ENCODE results near the gene EIF5A. TPM values are rescaled to one million over a fixed set of nuclear protein-coding genes. Genes with fewer than 3 reads are reported as not detected.
A peak's percentile ranks its signal among the peaks of the same experiment; 100 is the strongest.

Gene EIF5A
- total and polyA plus RNA-seq, 4 donors = 179 to 506 (median 302) TPM

DNA sequence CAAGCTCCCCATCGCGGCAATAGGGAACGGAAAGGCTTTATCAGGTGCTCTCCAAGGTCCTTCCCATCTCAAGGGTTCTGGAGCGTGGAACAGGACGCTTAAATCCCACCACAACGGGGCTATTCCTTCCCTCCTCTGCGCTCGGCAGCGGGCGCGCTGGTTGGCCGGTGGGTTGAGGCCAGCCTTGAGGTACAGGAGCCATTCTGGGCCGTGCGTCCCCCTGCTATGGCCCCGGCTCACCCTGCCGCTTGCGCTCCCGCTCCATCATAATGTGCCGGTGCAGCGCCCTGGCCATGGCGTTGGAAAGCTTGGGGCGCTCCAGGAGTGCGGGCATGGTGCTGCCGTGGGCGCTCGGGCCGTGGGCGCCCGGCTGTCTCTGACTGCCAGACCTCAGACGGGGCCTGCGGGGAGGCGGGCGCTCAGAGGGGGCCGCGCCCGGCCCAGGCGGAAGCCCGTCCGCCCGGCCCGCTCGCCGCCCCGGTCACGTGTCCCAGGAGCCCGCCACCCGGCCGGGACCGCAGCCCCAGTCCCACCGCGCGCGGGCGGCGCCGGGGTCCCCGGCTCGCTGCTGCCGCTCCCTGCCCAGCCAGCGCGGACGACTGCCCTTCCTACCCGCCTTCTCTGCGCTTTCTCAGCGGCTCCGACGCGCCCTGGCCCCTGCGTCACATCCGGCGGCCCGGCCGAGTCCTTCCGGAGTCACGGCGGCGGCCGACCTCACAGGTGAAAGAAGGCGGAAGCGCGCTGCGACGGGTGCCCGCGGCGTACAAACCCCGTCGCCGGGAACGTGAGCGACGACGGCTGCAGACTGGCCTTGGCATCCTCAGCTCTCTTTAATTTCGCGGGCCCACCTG is 7.5 kb downstream of the EIF5A start, which contains the start of gene GPS2:
Gene GPS2, minus strand, starts transcription at position 642 of the 851 bp plus-strand sequence. Its CDS starts 308 bp downstream, at position 334.
- peak within 1 kb of the TSS; percentile 78 to 84 for H3K27ac ChIP-seq (ENCODE audit: low read depth in 1 of 2, low read length in 2 of 2)
- peaks cover 7 to 46% (median 28%) of the 10 kb centered on the region in 4 donors for H3K4me1 ChIP-seq (ENCODE audit: control insufficient read depth in 4 of 4, insufficient read depth in 4 of 4, low read length in 3 of 4)
- H3K36me3 ChIP-seq (ENCODE audit: control insufficient read depth in 4 of 4, insufficient read depth in 3 of 4, low read depth in 1 of 4, low read length in 3 of 4) = peaks cover 20 to 56% (median 44%) of the 10 kb centered on the region in 4 donors
- H3K4me3 ChIP-seq (ENCODE audit: low read depth in 1 of 3, low read length in 3 of 3) = peak within 1 kb of the TSS; percentile 66 to 88 (median 76)
- H3K27me3 ChIP-seq (ENCODE audit: control insufficient read depth in 4 of 4, insufficient read depth in 4 of 4, low read length in 3 of 4) = no peaks in the 10 kb centered on the region
- TF ChIP-seq FOXA2 (IDR thresholded peaks at IDR 0.05) = no peak
- TF ChIP-seq GABPA (IDR thresholded peaks at IDR 0.05 in 1 of 2, conservative IDR thresholded peaks at IDR 0.05 in 1 of 2) = peak; percentile 87 to 96
- peak in 1 of 2 donors; percentile 42 for TF ChIP-seq EGR1 (IDR thresholded peaks at IDR 0.05; ENCODE audit: low read depth in 2 of 2)
- TF ChIP-seq, protein P1, sequence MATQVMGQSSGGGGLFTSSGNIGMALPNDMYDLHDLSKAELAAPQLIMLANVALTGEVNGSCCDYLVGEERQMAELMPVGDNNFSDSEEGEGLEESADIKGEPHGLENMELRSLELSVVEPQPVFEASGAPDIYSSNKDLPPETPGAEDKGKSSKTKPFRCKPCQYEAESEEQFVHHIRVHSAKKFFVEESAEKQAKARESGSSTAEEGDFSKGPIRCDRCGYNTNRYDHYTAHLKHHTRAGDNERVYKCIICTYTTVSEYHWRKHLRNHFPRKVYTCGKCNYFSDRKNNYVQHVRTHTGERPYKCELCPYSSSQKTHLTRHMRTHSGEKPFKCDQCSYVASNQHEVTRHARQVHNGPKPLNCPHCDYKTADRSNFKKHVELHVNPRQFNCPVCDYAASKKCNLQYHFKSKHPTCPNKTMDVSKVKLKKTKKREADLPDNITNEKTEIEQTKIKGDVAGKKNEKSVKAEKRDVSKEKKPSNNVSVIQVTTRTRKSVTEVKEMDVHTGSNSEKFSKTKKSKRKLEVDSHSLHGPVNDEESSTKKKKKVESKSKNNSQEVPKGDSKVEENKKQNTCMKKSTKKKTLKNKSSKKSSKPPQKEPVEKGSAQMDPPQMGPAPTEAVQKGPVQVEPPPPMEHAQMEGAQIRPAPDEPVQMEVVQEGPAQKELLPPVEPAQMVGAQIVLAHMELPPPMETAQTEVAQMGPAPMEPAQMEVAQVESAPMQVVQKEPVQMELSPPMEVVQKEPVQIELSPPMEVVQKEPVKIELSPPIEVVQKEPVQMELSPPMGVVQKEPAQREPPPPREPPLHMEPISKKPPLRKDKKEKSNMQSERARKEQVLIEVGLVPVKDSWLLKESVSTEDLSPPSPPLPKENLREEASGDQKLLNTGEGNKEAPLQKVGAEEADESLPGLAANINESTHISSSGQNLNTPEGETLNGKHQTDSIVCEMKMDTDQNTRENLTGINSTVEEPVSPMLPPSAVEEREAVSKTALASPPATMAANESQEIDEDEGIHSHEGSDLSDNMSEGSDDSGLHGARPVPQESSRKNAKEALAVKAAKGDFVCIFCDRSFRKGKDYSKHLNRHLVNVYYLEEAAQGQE (IDR thresholded peaks at IDR 0.05) = peak; percentile 97
- peak; percentile 72 for TF ChIP-seq YY1 (IDR thresholded peaks at IDR 0.05)
- TF ChIP-seq FOXA1 (IDR thresholded peaks at IDR 0.05) = no peak
- TF ChIP-seq, protein P2, sequence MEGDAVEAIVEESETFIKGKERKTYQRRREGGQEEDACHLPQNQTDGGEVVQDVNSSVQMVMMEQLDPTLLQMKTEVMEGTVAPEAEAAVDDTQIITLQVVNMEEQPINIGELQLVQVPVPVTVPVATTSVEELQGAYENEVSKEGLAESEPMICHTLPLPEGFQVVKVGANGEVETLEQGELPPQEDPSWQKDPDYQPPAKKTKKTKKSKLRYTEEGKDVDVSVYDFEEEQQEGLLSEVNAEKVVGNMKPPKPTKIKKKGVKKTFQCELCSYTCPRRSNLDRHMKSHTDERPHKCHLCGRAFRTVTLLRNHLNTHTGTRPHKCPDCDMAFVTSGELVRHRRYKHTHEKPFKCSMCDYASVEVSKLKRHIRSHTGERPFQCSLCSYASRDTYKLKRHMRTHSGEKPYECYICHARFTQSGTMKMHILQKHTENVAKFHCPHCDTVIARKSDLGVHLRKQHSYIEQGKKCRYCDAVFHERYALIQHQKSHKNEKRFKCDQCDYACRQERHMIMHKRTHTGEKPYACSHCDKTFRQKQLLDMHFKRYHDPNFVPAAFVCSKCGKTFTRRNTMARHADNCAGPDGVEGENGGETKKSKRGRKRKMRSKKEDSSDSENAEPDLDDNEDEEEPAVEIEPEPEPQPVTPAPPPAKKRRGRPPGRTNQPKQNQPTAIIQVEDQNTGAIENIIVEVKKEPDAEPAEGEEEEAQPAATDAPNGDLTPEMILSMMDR (IDR thresholded peaks at IDR 0.05; ENCODE audit: low read depth, low read length, missing input control) = no peak
- TF ChIP-seq RAD21 (IDR thresholded peaks at IDR 0.05) = no peak
- H3K9ac ChIP-seq (ENCODE audit: low read depth in 1 of 2, low read length in 2 of 2) = peak within 1 kb of the TSS; percentile 21 to 68
- WGBS = under 1% methylated on average over 95 of the region's 95 CpGs
- peak; percentile 94 for DNase-seq (ENCODE audit: low spot score)
- H3K9me3 ChIP-seq (ENCODE audit: control insufficient read depth in 4 of 4, low read length in 3 of 4) = no peaks in the 10 kb centered on the region

GRCh38 chr17:7315570-7316235 is 8.3 kb downstream of the EIF5A start:
- Histone ChIP-seq H3K4me3 (ENCODE audit: low read depth in 1 of 3, low read length in 3 of 3) (peak overlapping the region; percentile 66 to 88 (median 76)), H3K4me1 (ENCODE audit: control insufficient read depth in 4 of 4, insufficient read depth in 4 of 4, low read length in 3 of 4) (peaks cover 7 to 40% (median 25%) of the 10 kb centered on the region in 4 donors), H3K36me3 (ENCODE audit: control insufficient read depth in 4 of 4, insufficient read depth in 3 of 4, low read depth in 1 of 4, low read length in 3 of 4) (peaks cover 17 to 52% (median 39%) of the 10 kb centered on the region in 4 donors), H3K9me3 (ENCODE audit: control insufficient read depth in 4 of 4, low read length in 3 of 4) (no peaks in the 10 kb centered on the region), H3K27ac (ENCODE audit: low read depth in 1 of 2, low read length in 2 of 2) (peak overlapping the region; percentile 78 to 84), H3K27me3 (ENCODE audit: control insufficient read depth in 4 of 4, insufficient read depth in 4 of 4, low read length in 3 of 4) (no peaks in the 10 kb centered on the region), H3K9ac (ENCODE audit: low read depth in 1 of 2, low read length in 2 of 2) (peak overlapping the region; percentile 21 to 68)
- 41% methylated on average over 30 of the region's 30 CpGs for whole genome bisulfite sequencing
- no peak for DNase-seq (ENCODE audit: low spot score)
- TF ChIP-seq GABPA (IDR thresholded peaks at IDR 0.05 in 1 of 2, conservative IDR thresholded peaks at IDR 0.05 in 1 of 2) = no peak
- TF ChIP-seq HNF4A (conservative IDR thresholded peaks at IDR 0.05) = no peak
- no peak for TF ChIP-seq FOXA1 (IDR thresholded peaks at IDR 0.05)
- no peak for TF ChIP-seq FOXA2 (IDR thresholded peaks at IDR 0.05)
- TF ChIP-seq, protein P3, sequence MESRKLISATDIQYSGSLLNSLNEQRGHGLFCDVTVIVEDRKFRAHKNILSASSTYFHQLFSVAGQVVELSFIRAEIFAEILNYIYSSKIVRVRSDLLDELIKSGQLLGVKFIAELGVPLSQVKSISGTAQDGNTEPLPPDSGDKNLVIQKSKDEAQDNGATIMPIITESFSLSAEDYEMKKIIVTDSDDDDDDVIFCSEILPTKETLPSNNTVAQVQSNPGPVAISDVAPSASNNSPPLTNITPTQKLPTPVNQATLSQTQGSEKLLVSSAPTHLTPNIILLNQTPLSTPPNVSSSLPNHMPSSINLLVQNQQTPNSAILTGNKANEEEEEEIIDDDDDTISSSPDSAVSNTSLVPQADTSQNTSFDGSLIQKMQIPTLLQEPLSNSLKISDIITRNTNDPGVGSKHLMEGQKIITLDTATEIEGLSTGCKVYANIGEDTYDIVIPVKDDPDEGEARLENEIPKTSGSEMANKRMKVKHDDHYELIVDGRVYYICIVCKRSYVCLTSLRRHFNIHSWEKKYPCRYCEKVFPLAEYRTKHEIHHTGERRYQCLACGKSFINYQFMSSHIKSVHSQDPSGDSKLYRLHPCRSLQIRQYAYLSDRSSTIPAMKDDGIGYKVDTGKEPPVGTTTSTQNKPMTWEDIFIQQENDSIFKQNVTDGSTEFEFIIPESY (IDR thresholded peaks at IDR 0.05) = no peak
- TF ChIP-seq, protein P4, sequence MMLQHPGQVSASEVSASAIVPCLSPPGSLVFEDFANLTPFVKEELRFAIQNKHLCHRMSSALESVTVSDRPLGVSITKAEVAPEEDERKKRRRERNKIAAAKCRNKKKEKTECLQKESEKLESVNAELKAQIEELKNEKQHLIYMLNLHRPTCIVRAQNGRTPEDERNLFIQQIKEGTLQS (IDR thresholded peaks at IDR 0.05) = no peak
- TF ChIP-seq JUND (IDR thresholded peaks at IDR 0.05) = no peak
- TF ChIP-seq, protein P2 (IDR thresholded peaks at IDR 0.05; ENCODE audit: low read depth, low read length, missing input control) = no peak
- TF ChIP-seq RXRA (IDR thresholded peaks at IDR 0.05) = no peak
- no peak for TF ChIP-seq RAD21 (IDR thresholded peaks at IDR 0.05)
- TF ChIP-seq TAF1 (conservative IDR thresholded peaks at IDR 0.05) = no peak
- TF ChIP-seq HNF4G (IDR thresholded peaks at IDR 0.05) = no peak
- no peak for TF ChIP-seq EGR1 (IDR thresholded peaks at IDR 0.05; ENCODE audit: low read depth in 2 of 2)
- no peak for TF ChIP-seq NR2F2 (IDR thresholded peaks at IDR 0.05)
- TF ChIP-seq MAX (IDR thresholded peaks at IDR 0.05) = no peak
- no peak for TF ChIP-seq SP1 (IDR thresholded peaks at IDR 0.05)
